ELR (cell line): ENCODE results near the gene RPRML.
"Not testable (repeated sequence)": the region's sequence is repeated elsewhere in the genome, so short reads cannot be mapped to it uniquely, and the experiment has no call there.

Experiments
- DNase-seq: peaks from one replicate; pipeline ENCODE4 v3.0.0-alpha.2; 2015; ENCODE audit warnings: low read depth

RPRML gene

GRCh38 chr17:46979147-46979863 is at the start of gene RPRML:
Gene RPRML (minus strand): TSS chr17:46979253. CDS start chr17:46979007, 246 bp downstream.
- peak; percentile 58 for DNase-seq

GRCh38 chr17:47016966-47017365 is 37.9 kb upstream of the RPRML start:
- not testable (repeated sequence) for DNase-seq

GRCh38 chr17:47013341-47013740 is 34.3 kb upstream of the RPRML start:
- no peak for DNase-seq

GRCh38 chr17:47012457-47012856 is 33.4 kb upstream of the RPRML start:
- no peak for DNase-seq

GRCh38 chr17:47009759-47010594 is 30.9 kb upstream of the RPRML start:
- peak; percentile 51 for DNase-seq

- DNase-seq = no peak
Observed at GRCh38 chr17:47004906-47005305, 25.9 kb upstream of the RPRML start.

- not testable (repeated sequence) for DNase-seq
Observed at GRCh38 chr17:47003864-47004263, 24.8 kb upstream of the RPRML start.

- peak; percentile 69 for DNase-seq
Observed at GRCh38 chr17:46995841-46996571, 17.0 kb upstream of the RPRML start.

- no peak for DNase-seq
Observed at GRCh38 chr17:46994993-46995392, 15.9 kb upstream of the RPRML start.

- no peak for DNase-seq
Observed at GRCh38 chr17:46991617-46992016, 12.6 kb upstream of the RPRML start.

- no peak for DNase-seq
Observed at GRCh38 chr17:46989637-46990431, 10.8 kb upstream of the RPRML start.

GRCh38 chr17:46987927-46988326 is 8.9 kb upstream of the RPRML start:
- not testable (repeated sequence) for DNase-seq

GRCh38 chr17:46986366-46986765 is 7.3 kb upstream of the RPRML start:
- no peak for DNase-seq

GRCh38 chr17:46984892-46985291 is 5.8 kb upstream of the RPRML start:
- no peak for DNase-seq

- DNase-seq = no peak
Observed at GRCh38 chr17:46984341-46984740, 5.3 kb upstream of the RPRML start.

GRCh38 chr17:46983782-46984181 is 4.7 kb upstream of the RPRML start:
- DNase-seq = no peak

GRCh38 chr17:46982577-46982976 is 3.5 kb upstream of the RPRML start:
- DNase-seq = no peak

- DNase-seq = peak; percentile 22
Observed at GRCh38 chr17:46978489-46979146, 435 bp downstream of the RPRML start.

GRCh38 chr17:46977750-46978488 is 1.1 kb downstream of the RPRML start:
- DNase-seq = no peak

GRCh38 chr17:46977348-46977747 is 1.7 kb downstream of the RPRML start:
- DNase-seq = peak; percentile 84
